ENCODE data around the gene DHDDS.

- no peak for TF ChIP-seq CTCF (IDR thresholded peaks at IDR 0.05; ENCODE audit: low read depth, low read length)
- no peak for TF ChIP-seq MAX (IDR thresholded peaks at IDR 0.05; ENCODE audit: low read depth, low read length)
- no peak for TF ChIP-seq POLR2A (IDR thresholded peaks at IDR 0.05; ENCODE audit: extremely low read depth, insufficient read length)
- no peak for TF ChIP-seq MYC (IDR thresholded peaks at IDR 0.05; ENCODE audit: low read depth, low read length)
Measured at GRCh38 chr1:26483980-26484379, 51.9 kb downstream of the DHDDS start.

All from NB4 (cell line).